Activated CD4-positive, alpha-beta T cell treated with anti-CD3 and anti-CD28 coated beads, Interleukin-2, amount 10 ng/mL, durations not matched to agents 7 days and 5 days (primary cell): ENCODE measurements around the gene TMEM114. TPM values are rescaled to one million over a fixed set of nuclear protein-coding genes. Genes with fewer than 3 reads are reported as not detected.

Experiments used
- CTCF ChIA-PET: fragments of 350-600 bp; sonication (Branson Sonifier 250); formaldehyde crosslinking; loops from one replicate; lab custom pipeline; 2021; ENCODE audit warnings: antibody characterized with exemption; lab: Charles Lee
- POLR2A ChIA-PET: fragments of 350-600 bp; sonication (Branson Sonifier 250); formaldehyde crosslinking; loops from one replicate; lab custom pipeline; 2021; ENCODE audit warnings: antibody characterized with exemption; lab: Charles Lee
- DNase-seq: peaks from one replicate; pipeline ENCODE4 v3.0.0-alpha.2; 2020
- H3K27ac Mint-ChIP-seq: one replicate; pipeline ENCODE4 v1.8.0; 2021; ENCODE audit warnings: mild to moderate bottlenecking, moderate library complexity, mixed read lengths
- H3K27me3 Mint-ChIP-seq: one replicate; pipeline ENCODE4 v1.8.0; 2021; ENCODE audit warnings: mixed read lengths
- H3K36me3 Mint-ChIP-seq: one replicate; pipeline ENCODE4 v1.8.0; 2021; ENCODE audit warnings: low read depth, mixed read lengths
- H3K4me1 Mint-ChIP-seq: one replicate; pipeline ENCODE4 v1.8.0; 2021; ENCODE audit warnings: mixed read lengths
- H3K4me3 Mint-ChIP-seq: one replicate; pipeline ENCODE4 v1.8.0; 2021; ENCODE audit warnings: mild to moderate bottlenecking, moderate library complexity, mixed read lengths
- H3K9me3 Mint-ChIP-seq: one replicate; pipeline ENCODE4 v1.8.0; 2021; ENCODE audit warnings: mixed read lengths
- total RNA-seq, 2 experiments: library from RNA; stranded (reverse); gene quantifications; one replicate each; pipeline ENCODE4 v1.2.3, GENCODE V29; 2021

The TMEM114 gene
- total RNA-seq, 2 experiments from 2014 or later = not detected

DNA sequence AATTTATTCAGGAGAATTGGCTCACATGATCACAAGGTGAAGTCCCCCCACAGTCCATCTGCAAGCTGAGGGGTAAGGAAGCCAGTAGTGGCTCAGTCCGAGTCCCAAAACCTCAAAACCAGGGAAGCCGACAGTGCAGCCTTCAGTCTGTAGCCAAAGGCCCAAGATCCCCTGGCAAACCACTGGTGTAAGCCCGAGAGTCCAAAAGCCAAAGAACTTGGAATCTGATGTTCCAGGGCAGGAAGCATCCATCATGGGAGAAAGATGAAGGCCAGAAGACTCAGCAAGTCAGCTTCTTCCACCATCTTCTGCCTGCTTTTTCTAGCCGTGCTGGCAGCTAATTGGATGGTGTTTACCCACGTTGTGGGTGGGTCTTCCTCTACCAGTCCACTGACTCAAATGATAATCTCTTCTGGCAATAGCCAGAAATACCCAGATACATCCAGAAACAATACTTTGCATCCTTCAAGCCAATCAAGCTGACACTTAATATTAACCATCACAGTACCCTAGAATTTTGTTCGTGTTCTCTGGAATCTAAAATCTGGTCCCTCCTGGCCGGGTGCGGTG is 40.4 kb downstream of the TMEM114 start:
- ChIA-PET POLR2A (no interaction called here), CTCF (no interaction called here)
- H3K27me3 Mint-ChIP-seq = peaks cover 14% of the 10 kb centered on the region
- no peaks in the 10 kb centered on the region for H3K9me3 Mint-ChIP-seq
- H3K4me1 Mint-ChIP-seq = no peaks in the 10 kb centered on the region
- no peak overlapping the region for H3K4me3 Mint-ChIP-seq
- H3K36me3 Mint-ChIP-seq = no peaks in the 10 kb centered on the region
- DNase-seq = no peak
- H3K27ac Mint-ChIP-seq = no peak overlapping the region

DNA sequence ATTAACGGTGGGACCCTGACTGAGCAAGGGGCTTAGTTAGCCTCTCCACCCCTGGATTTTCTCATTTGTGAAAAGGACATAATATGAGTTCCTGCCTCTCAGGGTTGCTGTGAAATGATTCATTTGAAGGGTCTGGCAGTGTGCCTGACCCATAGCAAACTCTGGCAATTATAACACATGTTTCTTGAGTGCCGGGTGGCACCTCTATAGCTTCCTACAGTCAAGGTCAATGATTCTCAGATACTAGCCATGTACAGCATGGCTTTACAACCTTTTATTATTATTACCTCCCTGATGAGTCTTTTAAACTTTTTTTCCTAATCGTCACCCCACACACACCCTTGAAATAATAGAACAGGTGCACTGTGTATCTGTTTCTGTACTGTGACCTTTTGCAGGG is 42.1 kb downstream of the TMEM114 start:
- no peak for DNase-seq
- Mint-ChIP-seq H3K4me3 (no peak overlapping the region), H3K27me3 (peaks cover 16% of the 10 kb centered on the region), H3K27ac (no peak overlapping the region), H3K9me3 (no peaks in the 10 kb centered on the region), H3K36me3 (no peaks in the 10 kb centered on the region), H3K4me1 (no peaks in the 10 kb centered on the region)
- POLR2A ChIA-PET = no interaction called here
- CTCF ChIA-PET = no interaction called here

DNA sequence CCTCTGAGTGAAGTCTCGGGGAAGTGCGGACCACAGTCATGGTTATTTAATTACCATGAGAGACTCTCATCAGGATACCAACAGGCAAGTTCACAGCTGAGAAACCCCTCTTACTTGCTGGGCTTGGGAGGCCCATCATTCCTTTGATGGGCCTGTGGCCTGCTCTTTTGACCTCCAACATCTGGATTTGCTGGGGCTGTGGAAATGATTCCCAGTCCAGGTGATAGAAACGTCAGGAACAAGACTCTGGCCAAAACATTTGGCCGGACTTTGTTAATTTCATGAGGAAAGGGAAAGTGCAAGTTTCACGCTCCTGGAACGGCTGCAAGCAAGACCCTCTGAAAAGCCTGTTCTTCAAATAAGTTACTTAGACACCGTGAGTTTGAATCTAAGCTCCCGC is 42.5 kb downstream of the TMEM114 start:
- CTCF ChIA-PET = no interaction called here
- H3K27me3 Mint-ChIP-seq = peaks cover 13% of the 10 kb centered on the region
- POLR2A ChIA-PET = no interaction called here

DNA sequence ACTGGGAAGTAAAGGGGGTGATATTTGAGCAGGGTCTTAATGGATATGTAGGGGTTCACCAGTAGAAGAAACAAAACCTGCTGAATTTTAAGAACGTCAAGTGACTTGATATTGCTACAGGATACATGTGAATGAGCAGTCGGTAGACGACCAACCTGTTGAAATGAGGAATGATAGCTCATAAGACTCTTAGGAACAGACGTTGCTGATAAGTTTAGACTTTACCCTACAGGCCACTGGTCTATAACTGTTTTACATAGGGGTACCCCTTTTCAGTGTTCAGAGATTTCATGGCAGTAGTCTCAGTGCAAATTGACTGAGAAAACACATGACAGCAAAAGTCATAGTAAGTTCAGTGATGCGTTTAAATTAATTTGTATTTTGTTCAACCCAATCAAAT is 45.9 kb downstream of the TMEM114 start:
- ChIA-PET POLR2A (no interaction called here), CTCF (no interaction called here)
- H3K36me3 Mint-ChIP-seq = no peaks in the 10 kb centered on the region
- H3K27ac Mint-ChIP-seq = no peak overlapping the region
- H3K4me1 Mint-ChIP-seq = no peaks in the 10 kb centered on the region
- DNase-seq = no peak
- H3K9me3 Mint-ChIP-seq = no peaks in the 10 kb centered on the region
- H3K4me3 Mint-ChIP-seq = no peak overlapping the region
- H3K27me3 Mint-ChIP-seq = peaks cover 5% of the 10 kb centered on the region

More for the DNA sequence above, 42.5 kb downstream of the TMEM114 start:
- H3K4me3 Mint-ChIP-seq = no peak overlapping the region
- H3K4me1 Mint-ChIP-seq = no peaks in the 10 kb centered on the region
- no peak for DNase-seq
- no peak overlapping the region for H3K27ac Mint-ChIP-seq
- no peaks in the 10 kb centered on the region for H3K36me3 Mint-ChIP-seq
- H3K9me3 Mint-ChIP-seq = no peaks in the 10 kb centered on the region

DNA sequence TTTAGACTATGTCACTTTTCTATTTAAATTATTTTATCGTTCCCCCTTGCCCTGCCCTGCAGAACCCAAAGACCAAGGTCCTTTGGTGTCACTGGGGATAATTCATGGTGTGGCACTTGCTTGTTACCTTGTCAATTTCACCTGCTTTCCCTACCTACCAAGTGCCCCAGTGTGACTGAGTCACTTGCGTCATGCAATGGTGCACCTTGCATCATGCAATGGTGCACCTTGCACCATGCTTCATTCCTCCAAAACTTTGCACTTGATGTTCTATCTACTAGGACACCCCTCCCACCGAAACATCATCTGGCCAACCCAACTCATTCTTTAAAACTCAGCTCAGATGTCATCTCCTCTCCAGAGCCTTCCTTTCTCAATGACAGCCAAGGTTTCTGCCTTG is 47.1 kb downstream of the TMEM114 start:
- H3K4me3 Mint-ChIP-seq = no peak overlapping the region
- ChIA-PET POLR2A (no interaction called here), CTCF (no interaction called here)
- no peaks in the 10 kb centered on the region for H3K9me3 Mint-ChIP-seq
- peaks cover 5% of the 10 kb centered on the region for H3K27me3 Mint-ChIP-seq
- no peak overlapping the region for H3K27ac Mint-ChIP-seq
- DNase-seq = no peak
- H3K36me3 Mint-ChIP-seq = no peaks in the 10 kb centered on the region
- no peaks in the 10 kb centered on the region for H3K4me1 Mint-ChIP-seq

DNA sequence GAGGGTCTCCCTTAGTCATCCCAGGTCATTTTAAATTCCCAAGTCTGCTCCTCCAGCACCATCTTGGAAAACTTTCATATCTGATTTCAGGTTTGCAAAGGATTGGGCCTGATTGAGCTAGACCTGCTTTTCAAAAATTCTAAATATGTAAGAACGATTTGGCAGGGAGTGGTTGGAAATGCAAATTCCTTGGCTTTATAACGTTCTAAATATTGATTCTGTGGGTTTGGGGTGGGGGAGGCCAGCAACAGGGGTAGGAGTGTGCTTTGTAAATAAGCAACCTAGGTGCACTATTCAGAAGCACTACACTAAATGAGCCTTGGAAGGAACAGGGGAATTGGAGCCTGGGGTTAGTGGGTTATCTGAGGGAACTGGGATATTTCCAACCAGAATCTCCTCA is 47.9 kb downstream of the TMEM114 start:
- ChIA-PET POLR2A (no interaction called here), CTCF (no interaction called here)
- H3K36me3 Mint-ChIP-seq = no peaks in the 10 kb centered on the region
- H3K9me3 Mint-ChIP-seq = no peaks in the 10 kb centered on the region
- no peak for DNase-seq
- no peak overlapping the region for H3K4me3 Mint-ChIP-seq
- H3K27ac Mint-ChIP-seq = no peak overlapping the region
- H3K27me3 Mint-ChIP-seq = peaks cover 5% of the 10 kb centered on the region
- no peaks in the 10 kb centered on the region for H3K4me1 Mint-ChIP-seq

DNA sequence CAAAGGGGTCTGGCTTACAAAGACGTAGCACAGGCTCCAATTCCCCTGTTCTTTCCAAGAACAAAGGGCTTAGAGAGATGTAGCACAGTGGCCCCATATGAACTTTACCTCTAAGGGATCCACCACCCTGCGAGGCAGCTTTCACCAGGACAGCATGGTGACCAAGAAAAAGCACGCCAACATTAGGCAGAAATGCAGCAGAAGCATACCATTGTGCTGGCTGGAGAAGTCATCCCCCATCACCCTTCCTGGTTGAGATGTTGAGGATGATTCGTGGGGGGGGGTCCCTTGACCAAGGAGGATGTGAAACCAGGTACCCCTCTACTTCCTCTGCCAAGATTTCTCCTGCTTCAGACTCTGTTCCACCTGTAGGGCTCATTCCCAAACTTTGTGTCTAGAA is 48.4 kb downstream of the TMEM114 start:
- Mint-ChIP-seq H3K4me3 (no peak overlapping the region), H3K36me3 (no peaks in the 10 kb centered on the region), H3K4me1 (no peaks in the 10 kb centered on the region), H3K9me3 (no peaks in the 10 kb centered on the region), H3K27ac (no peak overlapping the region), H3K27me3 (peaks cover 5% of the 10 kb centered on the region)
- no peak for DNase-seq
- CTCF ChIA-PET = interaction anchor here (0.5 kb wide), 1 partner anchor 467 kb away, joined by 3 read pairs; no protein-coding TSS in a partner anchor
- POLR2A ChIA-PET = no interaction called here

DNA sequence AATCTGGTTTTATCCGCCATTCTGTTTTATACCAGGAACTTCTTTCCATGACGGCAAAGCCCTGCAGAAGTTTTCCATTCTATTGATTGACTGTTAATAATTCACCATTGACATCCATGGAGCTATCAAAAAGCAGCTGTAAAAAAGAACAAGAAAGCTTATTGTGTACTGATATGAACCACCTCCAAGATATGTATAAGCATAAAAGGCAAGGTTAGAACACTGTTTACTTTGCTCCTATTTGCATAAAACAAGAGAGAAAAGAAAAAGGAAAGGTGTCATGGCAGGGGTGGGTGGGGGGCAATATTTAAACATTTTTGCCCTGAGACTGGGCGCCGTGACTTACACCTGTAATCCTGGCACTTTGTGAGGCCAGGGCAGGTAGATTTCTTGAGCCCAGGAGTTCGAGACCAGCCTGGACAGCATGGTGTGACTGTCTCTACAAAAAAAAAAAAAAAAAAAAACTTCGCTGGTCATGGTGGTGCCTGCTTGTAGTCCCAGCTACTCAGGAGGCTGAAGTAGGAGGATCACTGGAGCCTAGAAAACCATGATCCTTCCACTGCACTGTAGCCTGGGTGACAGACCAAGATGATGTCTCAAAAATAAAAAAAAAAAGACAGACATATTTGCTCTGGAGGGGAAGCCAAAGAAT is 52.5 kb downstream of the TMEM114 start:
- H3K36me3 Mint-ChIP-seq = no peaks in the 10 kb centered on the region
- no peak overlapping the region for H3K27ac Mint-ChIP-seq
- peaks cover 4% of the 10 kb centered on the region for H3K27me3 Mint-ChIP-seq
- H3K4me3 Mint-ChIP-seq = no peak overlapping the region
- no peak for DNase-seq
- POLR2A ChIA-PET = no interaction called here
- CTCF ChIA-PET = no interaction called here
- no peaks in the 10 kb centered on the region for H3K4me1 Mint-ChIP-seq
- H3K9me3 Mint-ChIP-seq = no peaks in the 10 kb centered on the region

DNA sequence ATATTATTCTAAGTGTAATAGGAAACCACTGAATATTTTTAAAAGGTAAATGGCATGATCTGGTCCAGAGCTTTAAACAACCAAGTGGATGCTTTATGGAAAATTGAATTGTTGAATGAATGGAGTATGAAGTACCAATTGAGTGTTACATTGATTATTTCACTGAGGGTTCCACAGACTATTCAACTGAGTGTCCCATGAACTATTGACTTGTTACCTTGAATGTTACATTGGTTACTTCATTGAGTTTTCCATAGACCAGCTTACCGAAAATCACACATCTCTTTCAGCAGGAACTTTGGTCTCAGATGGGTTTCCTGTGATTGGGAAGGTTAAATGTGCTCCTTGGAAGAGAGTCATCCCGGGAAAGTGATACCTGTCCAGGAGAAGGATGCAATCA is 56.8 kb downstream of the TMEM114 start:
- Mint-ChIP-seq H3K27me3 (peaks cover 7% of the 10 kb centered on the region), H3K36me3 (no peaks in the 10 kb centered on the region), H3K9me3 (no peaks in the 10 kb centered on the region), H3K27ac (no peak overlapping the region), H3K4me1 (no peaks in the 10 kb centered on the region), H3K4me3 (no peak overlapping the region)
- POLR2A ChIA-PET = no interaction called here
- CTCF ChIA-PET = no interaction called here
- no peak for DNase-seq

DNA sequence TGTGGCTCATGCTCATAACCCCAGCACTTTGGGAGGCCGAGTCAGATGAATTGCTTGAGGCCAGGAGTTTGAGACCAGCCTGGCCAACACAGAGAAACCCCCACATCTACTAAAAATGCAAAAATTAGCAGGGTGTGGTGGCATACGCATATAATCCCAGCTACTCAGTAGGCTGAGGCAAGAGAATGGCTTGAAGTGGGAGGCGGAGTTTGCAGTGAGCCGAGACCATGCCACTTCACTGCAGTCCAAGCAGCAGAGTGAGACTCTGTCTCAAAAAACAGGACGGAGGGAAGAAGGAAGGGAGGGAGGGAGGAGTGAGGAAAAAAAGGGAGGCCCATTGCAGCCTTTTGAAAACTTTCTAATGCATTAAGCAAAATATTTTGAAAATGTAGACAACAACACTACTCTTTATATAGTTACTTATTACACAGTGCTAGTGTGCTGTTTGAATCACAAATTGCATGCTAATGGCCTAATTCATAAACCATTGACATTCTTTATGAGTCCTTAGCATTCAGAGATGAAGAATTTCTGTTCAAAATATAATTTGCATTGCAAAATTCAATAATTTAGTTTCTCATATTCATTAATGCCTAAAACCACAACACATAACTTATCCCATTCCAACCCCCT is 59.4 kb downstream of the TMEM114 start:
- DNase-seq = no peak
- Mint-ChIP-seq H3K4me3 (no peak overlapping the region), H3K9me3 (no peaks in the 10 kb centered on the region), H3K36me3 (no peaks in the 10 kb centered on the region), H3K27me3 (peaks cover 7% of the 10 kb centered on the region), H3K27ac (no peak overlapping the region), H3K4me1 (no peaks in the 10 kb centered on the region)
- CTCF ChIA-PET = no interaction called here
- POLR2A ChIA-PET = no interaction called here

DNA sequence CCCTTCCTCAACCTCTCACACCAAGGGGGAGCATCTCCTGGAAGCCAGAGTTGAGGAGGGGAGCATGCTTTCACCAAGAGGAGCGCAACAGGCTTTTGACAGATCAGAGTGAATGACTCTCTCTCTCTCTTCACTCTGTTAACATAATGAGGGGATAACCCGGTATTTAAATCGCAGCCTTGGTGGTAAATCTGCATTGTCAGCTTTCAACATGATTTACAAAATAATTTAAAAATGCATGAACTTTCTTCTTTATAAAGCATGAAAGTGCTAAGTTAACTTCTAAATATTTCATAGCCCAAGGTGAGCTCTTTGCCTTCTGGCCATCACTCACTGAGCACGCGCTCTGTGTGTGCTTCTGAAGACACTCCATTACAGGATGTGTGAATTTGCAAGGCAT is 61.8 kb downstream of the TMEM114 start:
- no peaks in the 10 kb centered on the region for H3K36me3 Mint-ChIP-seq
- no peaks in the 10 kb centered on the region for H3K9me3 Mint-ChIP-seq
- CTCF ChIA-PET = no interaction called here

DNA sequence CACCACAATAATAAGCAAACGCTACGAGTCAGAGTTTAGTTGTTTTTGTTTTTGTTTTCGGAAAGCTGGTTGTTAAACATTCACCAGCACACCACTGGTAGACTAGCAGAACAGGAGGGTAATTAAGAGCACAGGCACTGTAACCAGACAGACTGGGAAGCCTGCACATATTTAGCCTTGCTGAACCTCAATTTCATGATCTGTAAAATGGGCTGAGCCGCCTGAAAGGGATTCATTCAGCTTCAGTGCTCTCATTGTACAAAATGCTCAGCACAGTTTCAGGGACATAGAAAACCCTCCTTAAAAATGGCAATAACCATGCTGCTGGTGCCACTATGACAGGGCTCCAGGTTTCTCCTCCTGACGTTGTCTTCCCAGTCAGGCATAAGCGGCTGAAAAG is 66.4 kb downstream of the TMEM114 start:
- no peak overlapping the region for H3K27ac Mint-ChIP-seq
- CTCF ChIA-PET = no interaction called here
- peaks cover 4% of the 10 kb centered on the region for H3K27me3 Mint-ChIP-seq
- no peak overlapping the region for H3K4me3 Mint-ChIP-seq
- POLR2A ChIA-PET = no interaction called here
- no peaks in the 10 kb centered on the region for H3K9me3 Mint-ChIP-seq
- DNase-seq = no peak
- H3K36me3 Mint-ChIP-seq = no peaks in the 10 kb centered on the region
- no peaks in the 10 kb centered on the region for H3K4me1 Mint-ChIP-seq

More for the DNA sequence above, 61.8 kb downstream of the TMEM114 start:
- DNase-seq = no peak
- H3K27ac Mint-ChIP-seq = no peak overlapping the region
- H3K27me3 Mint-ChIP-seq = peaks cover 5% of the 10 kb centered on the region
- no peak overlapping the region for H3K4me3 Mint-ChIP-seq
- POLR2A ChIA-PET = no interaction called here
- H3K4me1 Mint-ChIP-seq = no peaks in the 10 kb centered on the region

DNA sequence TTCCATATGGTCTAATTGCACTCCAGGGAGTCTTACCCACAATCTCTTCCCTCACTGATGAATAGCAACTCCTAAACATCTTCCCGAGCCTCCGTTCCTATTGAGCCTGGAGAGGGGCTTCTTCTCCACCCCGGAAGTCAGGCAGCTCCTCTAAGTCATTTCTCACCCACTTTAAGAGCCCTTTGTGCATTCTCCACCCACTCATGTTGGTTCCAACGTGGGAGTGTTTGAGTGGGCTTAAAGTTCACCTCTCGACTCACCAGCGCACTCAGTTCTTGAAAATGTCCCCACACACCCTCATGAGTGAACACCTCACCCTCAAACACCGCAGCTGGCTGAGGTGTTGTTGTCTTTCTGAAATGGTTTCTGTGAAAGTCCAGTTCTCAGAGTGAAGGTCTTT is 67.6 kb downstream of the TMEM114 start:
- DNase-seq = no peak
- Mint-ChIP-seq H3K27me3 (peaks cover 2% of the 10 kb centered on the region), H3K27ac (no peak overlapping the region), H3K4me1 (no peaks in the 10 kb centered on the region), H3K4me3 (no peak overlapping the region), H3K9me3 (no peaks in the 10 kb centered on the region), H3K36me3 (no peaks in the 10 kb centered on the region)
- ChIA-PET CTCF (no interaction called here), POLR2A (no interaction called here)
